NOMO-1 treated with dmso at 0.1 percent for 144 hours (cell line): ENCODE data around the gene RPS18.
A peak's percentile ranks its signal among the peaks of the same experiment; 100 is the strongest.
"Not testable (repeated sequence)": the region's sequence is repeated elsewhere in the genome, so short reads cannot be mapped to it uniquely, and the experiment has no call there.

Experiments
- DNase-seq: peaks from one replicate; lab custom pipeline; 2025; ENCODE audit not compliant: unreplicated experiment; lab: John Stamatoyannopoulos, UW

RPS18 gene

GRCh38 chr6:33272275-33273128, 627 bp downstream of the RPS18 start:
- DNase-seq, result no peak

- no peak for DNase-seq
These were observed 1.5 kb downstream of the RPS18 start for GRCh38 chr6:33273129-33273923.

- no peak for DNase-seq
These were observed 2.3 kb downstream of the RPS18 start for GRCh38 chr6:33273924-33274902.

- DNase-seq, result not testable (repeated sequence)
These were observed 4.1 kb downstream of the RPS18 start for GRCh38 chr6:33275795-33276580.

GRCh38 chr6:33276581-33276863, 4.6 kb downstream of the RPS18 start:
- DNase-seq, result no peak

- peak; percentile 69 for DNase-seq
These were observed 5.2 kb downstream of the RPS18 start, which contains the start of gene B3GALT4 for GRCh38 chr6:33276864-33277662. TSS of gene B3GALT4 (plus strand) at chr6:33277123. CDS start at chr6:33277420, 297 bp downstream.

- no peak for DNase-seq
These were observed 6.0 kb downstream of the RPS18 start for GRCh38 chr6:33277663-33278391.

- DNase-seq, result no peak
These were observed 6.5 kb downstream of the RPS18 start for GRCh38 chr6:33278392-33278741.

- DNase-seq, result no peak
These were observed 6.9 kb downstream of the RPS18 start for GRCh38 chr6:33278810-33279209.

- no peak for DNase-seq
These were observed 7.4 kb downstream of the RPS18 start for GRCh38 chr6:33279257-33279695.

- DNase-seq, result no peak
These were observed 8.2 kb downstream of the RPS18 start for GRCh38 chr6:33279971-33280511.

GRCh38 chr6:33280539-33280938, 8.7 kb downstream of the RPS18 start:
- DNase-seq, result no peak

GRCh38 chr6:33285214-33285613, 13.3 kb downstream of the RPS18 start:
- not testable (repeated sequence) for DNase-seq

GRCh38 chr6:33286946-33287914, 15.4 kb downstream of the RPS18 start:
- DNase-seq, result no peak

- no peak for DNase-seq
These were observed 16.5 kb downstream of the RPS18 start for GRCh38 chr6:33288141-33288920.

GRCh38 chr6:33288921-33289783, 17.3 kb downstream of the RPS18 start, which contains the start of the genes PFDN6 and WDR46:
TSS of gene PFDN6 (plus strand) at chr6:33289601. CDS start at chr6:33289857, 256 bp downstream.
TSS of gene WDR46 (minus strand) at chr6:33289239. CDS start at chr6:33289170, 69 bp downstream.
- DNase-seq, result peak; percentile 95
